Islet precursor cell (in vitro differentiated cells): Measurements from ENCODE around the gene FOXQ1.

Experiments used
- DNase-seq: peaks from one replicate; pipeline ENCODE4 v3.0.0-alpha.2; 2018

Gene FOXQ1

GRCh38 chr6:1311400-1312202, at the start of gene FOXQ1:
Gene FOXQ1 (plus strand): TSS chr6:1312098. CDS start chr6:1312705, 607 bp downstream.
- no peak for DNase-seq

- DNase-seq, result no peak
Measured at GRCh38 chr6:1262704-1263038, 49.2 kb upstream of the FOXQ1 start.

GRCh38 chr6:1263039-1263849, 48.7 kb upstream of the FOXQ1 start:
- no peak for DNase-seq

- no peak for DNase-seq
Measured at GRCh38 chr6:1263850-1264377, 48.0 kb upstream of the FOXQ1 start.

GRCh38 chr6:1264619-1265445, 47.1 kb upstream of the FOXQ1 start:
- no peak for DNase-seq

- no peak for DNase-seq
Measured at GRCh38 chr6:1266686-1267056, 45.2 kb upstream of the FOXQ1 start.

GRCh38 chr6:1267057-1267732, 44.7 kb upstream of the FOXQ1 start:
- no peak for DNase-seq

- DNase-seq, result no peak
Measured at GRCh38 chr6:1267790-1268762, 43.8 kb upstream of the FOXQ1 start.

GRCh38 chr6:1271071-1271763, 40.7 kb upstream of the FOXQ1 start:
- DNase-seq, result no peak

GRCh38 chr6:1278061-1278720, 33.7 kb upstream of the FOXQ1 start:
- peak; percentile 18 for DNase-seq

- DNase-seq, result no peak
Measured at GRCh38 chr6:1279065-1279464, 32.8 kb upstream of the FOXQ1 start.

GRCh38 chr6:1280666-1281300, 31.1 kb upstream of the FOXQ1 start:
- no peak for DNase-seq

- DNase-seq, result peak; percentile 51
Measured at GRCh38 chr6:1281746-1282145, 30.2 kb upstream of the FOXQ1 start.

- DNase-seq, result no peak
Measured at GRCh38 chr6:1283501-1283900, 28.4 kb upstream of the FOXQ1 start.

- no peak for DNase-seq
Measured at GRCh38 chr6:1285556-1285955, 26.3 kb upstream of the FOXQ1 start.

GRCh38 chr6:1285956-1286355, 25.9 kb upstream of the FOXQ1 start:
- peak; percentile 70 for DNase-seq

GRCh38 chr6:1287103-1287591, 24.8 kb upstream of the FOXQ1 start:
- peak; percentile 73 for DNase-seq

GRCh38 chr6:1290086-1290485, 21.8 kb upstream of the FOXQ1 start:
- DNase-seq, result no peak

GRCh38 chr6:1290805-1291204, 21.1 kb upstream of the FOXQ1 start:
- peak; percentile 24 for DNase-seq
